Measurements from ENCODE around the gene NT5C3B.

NT5C3B gene

DNA sequence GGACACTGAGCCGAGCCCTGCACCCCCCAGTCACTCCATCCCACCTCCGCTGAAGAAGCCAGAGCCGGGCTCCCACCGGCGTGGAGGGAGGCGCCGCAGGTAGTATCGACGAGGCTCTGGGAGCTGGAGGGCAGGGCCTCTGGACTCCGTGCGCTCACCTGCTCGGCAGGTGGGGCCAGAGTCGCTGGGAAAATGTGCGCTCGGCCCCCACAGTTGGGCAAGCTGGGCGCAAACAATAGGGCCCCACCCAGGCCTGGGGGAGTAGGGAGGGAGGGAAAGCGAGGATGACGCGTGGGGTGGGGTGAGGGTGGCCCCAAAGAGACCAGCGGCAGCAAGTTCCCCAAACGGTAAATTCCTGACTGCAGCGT, 50.2 kb downstream of the NT5C3B start:
- TF ChIP-seq, protein P1, sequence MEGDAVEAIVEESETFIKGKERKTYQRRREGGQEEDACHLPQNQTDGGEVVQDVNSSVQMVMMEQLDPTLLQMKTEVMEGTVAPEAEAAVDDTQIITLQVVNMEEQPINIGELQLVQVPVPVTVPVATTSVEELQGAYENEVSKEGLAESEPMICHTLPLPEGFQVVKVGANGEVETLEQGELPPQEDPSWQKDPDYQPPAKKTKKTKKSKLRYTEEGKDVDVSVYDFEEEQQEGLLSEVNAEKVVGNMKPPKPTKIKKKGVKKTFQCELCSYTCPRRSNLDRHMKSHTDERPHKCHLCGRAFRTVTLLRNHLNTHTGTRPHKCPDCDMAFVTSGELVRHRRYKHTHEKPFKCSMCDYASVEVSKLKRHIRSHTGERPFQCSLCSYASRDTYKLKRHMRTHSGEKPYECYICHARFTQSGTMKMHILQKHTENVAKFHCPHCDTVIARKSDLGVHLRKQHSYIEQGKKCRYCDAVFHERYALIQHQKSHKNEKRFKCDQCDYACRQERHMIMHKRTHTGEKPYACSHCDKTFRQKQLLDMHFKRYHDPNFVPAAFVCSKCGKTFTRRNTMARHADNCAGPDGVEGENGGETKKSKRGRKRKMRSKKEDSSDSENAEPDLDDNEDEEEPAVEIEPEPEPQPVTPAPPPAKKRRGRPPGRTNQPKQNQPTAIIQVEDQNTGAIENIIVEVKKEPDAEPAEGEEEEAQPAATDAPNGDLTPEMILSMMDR (IDR thresholded peaks at IDR 0.05; ENCODE audit: low read depth, low read length): no peak
- H3K27me3 ChIP-seq: no peaks in the 10 kb centered on the region
- H3K9me3 ChIP-seq: no peaks in the 10 kb centered on the region
- no peak for DNase-seq
- peaks cover 8% of the 10 kb centered on the region for H3K4me1 ChIP-seq
- no peaks in the 10 kb centered on the region for H3K36me3 ChIP-seq
- H3K4me3 ChIP-seq (ENCODE audit: low read depth, low read length): peak overlapping the region; percentile 61

- H3K27me3 ChIP-seq: no peaks in the 10 kb centered on the region
- H3K4me1 ChIP-seq: peaks cover 8% of the 10 kb centered on the region
- DNase-seq: no peak
These were observed 50.8 kb downstream of the NT5C3B start for GRCh38 chr17:41785091-41785858.

DNA sequence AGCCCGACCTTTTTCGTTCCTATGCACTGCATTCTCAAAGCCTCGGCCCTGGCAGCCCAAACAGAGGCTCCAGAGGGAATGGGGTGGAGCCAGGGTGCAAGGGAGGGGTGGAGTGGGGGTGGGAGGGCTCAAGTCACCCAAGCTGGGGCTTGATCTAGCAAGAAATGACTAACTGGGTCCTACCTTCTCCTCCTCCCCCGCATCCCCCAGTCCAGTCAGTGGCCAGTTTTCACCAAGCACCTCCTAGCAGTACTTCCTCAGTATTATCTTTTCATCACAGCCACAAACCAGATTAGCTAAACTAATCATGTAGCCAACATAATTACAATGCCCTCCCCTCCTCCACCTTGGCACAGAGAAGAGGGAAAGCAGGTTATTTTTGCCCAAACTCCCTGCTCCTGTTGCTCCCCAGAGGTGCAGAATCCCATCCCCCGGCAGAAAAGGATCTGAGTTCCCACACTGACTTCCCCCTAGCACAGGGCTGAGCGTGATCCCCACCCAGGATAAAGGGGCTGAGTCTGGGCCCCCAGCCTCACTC, 51.8 kb downstream of the NT5C3B start:
- Histone ChIP-seq H3K9me3 (no peaks in the 10 kb centered on the region), H3K4me1 (peaks cover 8% of the 10 kb centered on the region), H3K4me3 (ENCODE audit: low read depth, low read length) (peak overlapping the region; percentile 61; the same call in 1 of the 2 replicates), H3K27me3 (no peaks in the 10 kb centered on the region), H3K36me3 (no peaks in the 10 kb centered on the region)
- peak; percentile 43 for DNase-seq
- TF ChIP-seq, protein P1 (IDR thresholded peaks at IDR 0.05; ENCODE audit: low read depth, low read length): no peak

More at GRCh38 chr17:41785091-41785858, 50.8 kb downstream of the NT5C3B start:
- TF ChIP-seq, protein P1 (IDR thresholded peaks at IDR 0.05; ENCODE audit: low read depth, low read length): no peak
- H3K9me3 ChIP-seq: no peaks in the 10 kb centered on the region
- no peaks in the 10 kb centered on the region for H3K36me3 ChIP-seq
- H3K4me3 ChIP-seq (ENCODE audit: low read depth, low read length): peak overlapping the region; percentile 61

GRCh38 chr17:41782142-41782541, 53.9 kb downstream of the NT5C3B start:
- no peak overlapping the region for H3K4me3 ChIP-seq (ENCODE audit: low read depth, low read length)
- DNase-seq: no peak
- H3K36me3 ChIP-seq: no peaks in the 10 kb centered on the region
- TF ChIP-seq, protein P1 (IDR thresholded peaks at IDR 0.05; ENCODE audit: low read depth, low read length): no peak
- no peaks in the 10 kb centered on the region for H3K9me3 ChIP-seq
- peaks cover 17% of the 10 kb centered on the region for H3K4me1 ChIP-seq
- H3K27me3 ChIP-seq: no peaks in the 10 kb centered on the region

DNA sequence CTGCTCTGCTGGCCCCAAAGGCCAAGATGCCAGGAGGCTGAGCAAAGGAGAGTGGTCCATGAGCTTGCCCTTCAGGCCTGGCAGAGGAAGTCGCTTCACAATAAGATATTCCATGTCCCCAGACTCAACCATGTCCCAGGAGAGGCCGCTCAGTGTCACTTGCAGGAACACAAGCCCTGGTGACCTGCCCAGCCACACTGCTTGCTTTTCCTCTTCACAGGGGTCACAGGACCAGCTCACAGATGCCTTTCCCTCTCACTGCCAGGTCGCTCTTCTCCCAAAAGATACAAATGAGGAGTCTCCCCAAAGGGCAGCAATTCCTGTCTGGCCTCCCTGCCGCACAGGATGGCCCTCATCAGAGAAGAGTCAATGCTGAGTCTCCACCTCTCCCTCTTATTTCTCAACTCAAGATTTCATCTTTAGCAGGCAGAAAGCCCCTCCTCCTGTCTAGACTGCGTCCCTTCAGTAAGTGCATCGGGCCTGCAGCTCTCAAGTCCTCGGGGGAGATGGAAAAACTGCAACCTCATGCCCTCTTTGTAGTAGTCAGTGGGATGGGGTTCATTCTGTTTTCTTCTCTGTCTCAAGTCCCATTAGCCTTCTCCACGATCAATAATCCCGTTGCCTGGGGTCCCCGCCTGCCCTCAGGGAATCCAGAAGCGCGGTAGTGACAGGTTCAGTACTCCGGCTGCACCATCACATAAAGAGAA, 54.5 kb downstream of the NT5C3B start:
- TF ChIP-seq, protein P1 (IDR thresholded peaks at IDR 0.05; ENCODE audit: low read depth, low read length): no peak
- H3K4me3 ChIP-seq (ENCODE audit: low read depth, low read length): no peak overlapping the region
- no peak for DNase-seq

More for the DNA sequence above, 54.5 kb downstream of the NT5C3B start:
- peaks cover 17% of the 10 kb centered on the region for H3K4me1 ChIP-seq
- no peaks in the 10 kb centered on the region for H3K36me3 ChIP-seq
- no peaks in the 10 kb centered on the region for H3K27me3 ChIP-seq
- H3K9me3 ChIP-seq: no peaks in the 10 kb centered on the region

Data from BE2C (cell line).